SK-N-SH (cell line): ENCODE measurements around the gene CYTL1.

Source experiments
- CHD2 ChIP-seq: fragments of 150-350 bp; IDR thresholded peaks from 2 replicates; pipeline ENCODE4 v1.6.1; 2018; ENCODE audit warnings: low read length; ENCODE audit not compliant: partially characterized antibody
- EP300 ChIP-seq, 2 experiments: IDR thresholded peaks; 2 replicates each; pipeline versions ENCODE4 v1.4.0 to v1.6.1; 2012; ENCODE audit warnings: borderline replicate concordance in 1 of 2, low read depth in 1 of 2, low read length in 1 of 2
- FOXM1 ChIP-seq: IDR thresholded peaks from 2 replicates; pipeline ENCODE4 v1.4.0; 2012; ENCODE audit warnings: low read depth, mild to moderate bottlenecking
- GABPA ChIP-seq: IDR thresholded peaks from 2 replicates; pipeline ENCODE4 v1.4.0; 2012; ENCODE audit warnings: low read depth, mild to moderate bottlenecking
- JUND ChIP-seq: IDR thresholded peaks from 2 replicates; pipeline ENCODE4 v1.4.0; 2012
- POLR2AphosphoS5 ChIP-seq: IDR thresholded peaks from 2 replicates; pipeline ENCODE4 v1.6.1; 2012; ENCODE audit warnings: low read depth, low read length
- RAD21 ChIP-seq: IDR thresholded peaks from 2 replicates; pipeline ENCODE4 v1.6.1; 2012; ENCODE audit warnings: mild to moderate bottlenecking, low read length
- RFX5 ChIP-seq: IDR thresholded peaks from 2 replicates; pipeline ENCODE4 v1.6.1; 2012; ENCODE audit warnings: mild to moderate bottlenecking, improper control_type of control experiment, low read length
- TEAD4 ChIP-seq: IDR thresholded peaks from 2 replicates; pipeline ENCODE4 v1.4.0; 2012; ENCODE audit warnings: mild to moderate bottlenecking, borderline replicate concordance; ENCODE audit not compliant: insufficient read depth
- TF ChIP-seq, protein P1 (sequence below): IDR thresholded peaks from 2 replicates; pipeline ENCODE4 v1.4.0; 2012; ENCODE audit warnings: low read depth
- TF ChIP-seq, protein P2 (sequence below): fragments of 200-600 bp; sonication (generic); IDR thresholded peaks from 2 replicates; pipeline ENCODE4 v1.6.1; 2017; ENCODE audit warnings: antibody characterized with exemption, mild to moderate bottlenecking, moderate library complexity
- TF ChIP-seq, protein P3 (sequence below): IDR thresholded peaks from 2 replicates; pipeline ENCODE4 v1.4.0; 2012; ENCODE audit warnings: low read depth, borderline replicate concordance
- TF ChIP-seq, protein P4 (sequence below): IDR thresholded peaks from 2 replicates; pipeline ENCODE4 v1.6.1; 2012; ENCODE audit warnings: mild to moderate bottlenecking, low read depth, low read length, moderate library complexity

DNA sequence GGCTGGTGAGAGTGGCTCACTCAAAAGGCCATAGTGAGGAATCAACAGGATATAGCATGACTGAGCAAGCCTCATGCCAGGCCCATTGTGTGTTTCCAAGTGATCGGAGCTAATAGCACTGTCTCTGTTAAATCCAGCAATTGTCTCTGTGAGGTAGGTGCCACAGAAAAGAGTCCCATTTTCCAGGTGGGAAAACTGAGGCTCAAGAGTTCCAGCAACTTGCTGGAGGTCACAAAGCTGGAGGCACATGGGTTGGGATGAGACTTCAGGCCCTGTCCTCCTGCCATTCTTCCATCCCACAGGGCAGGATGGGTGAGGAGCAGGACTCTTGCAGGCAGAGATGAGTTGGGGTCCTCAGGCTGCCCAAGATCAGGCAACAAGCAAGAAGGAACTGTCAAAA is 1.1 kb upstream of the CYTL1 start:
- TF ChIP-seq, protein P1, sequence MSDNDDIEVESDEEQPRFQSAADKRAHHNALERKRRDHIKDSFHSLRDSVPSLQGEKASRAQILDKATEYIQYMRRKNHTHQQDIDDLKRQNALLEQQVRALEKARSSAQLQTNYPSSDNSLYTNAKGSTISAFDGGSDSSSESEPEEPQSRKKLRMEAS: no peak
- TF ChIP-seq POLR2AphosphoS5: no peak
- TF ChIP-seq RAD21: no peak
- TF ChIP-seq FOXM1: no peak
- TF ChIP-seq, protein P2, sequence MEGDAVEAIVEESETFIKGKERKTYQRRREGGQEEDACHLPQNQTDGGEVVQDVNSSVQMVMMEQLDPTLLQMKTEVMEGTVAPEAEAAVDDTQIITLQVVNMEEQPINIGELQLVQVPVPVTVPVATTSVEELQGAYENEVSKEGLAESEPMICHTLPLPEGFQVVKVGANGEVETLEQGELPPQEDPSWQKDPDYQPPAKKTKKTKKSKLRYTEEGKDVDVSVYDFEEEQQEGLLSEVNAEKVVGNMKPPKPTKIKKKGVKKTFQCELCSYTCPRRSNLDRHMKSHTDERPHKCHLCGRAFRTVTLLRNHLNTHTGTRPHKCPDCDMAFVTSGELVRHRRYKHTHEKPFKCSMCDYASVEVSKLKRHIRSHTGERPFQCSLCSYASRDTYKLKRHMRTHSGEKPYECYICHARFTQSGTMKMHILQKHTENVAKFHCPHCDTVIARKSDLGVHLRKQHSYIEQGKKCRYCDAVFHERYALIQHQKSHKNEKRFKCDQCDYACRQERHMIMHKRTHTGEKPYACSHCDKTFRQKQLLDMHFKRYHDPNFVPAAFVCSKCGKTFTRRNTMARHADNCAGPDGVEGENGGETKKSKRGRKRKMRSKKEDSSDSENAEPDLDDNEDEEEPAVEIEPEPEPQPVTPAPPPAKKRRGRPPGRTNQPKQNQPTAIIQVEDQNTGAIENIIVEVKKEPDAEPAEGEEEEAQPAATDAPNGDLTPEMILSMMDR: no peak
- TF ChIP-seq, protein P3, sequence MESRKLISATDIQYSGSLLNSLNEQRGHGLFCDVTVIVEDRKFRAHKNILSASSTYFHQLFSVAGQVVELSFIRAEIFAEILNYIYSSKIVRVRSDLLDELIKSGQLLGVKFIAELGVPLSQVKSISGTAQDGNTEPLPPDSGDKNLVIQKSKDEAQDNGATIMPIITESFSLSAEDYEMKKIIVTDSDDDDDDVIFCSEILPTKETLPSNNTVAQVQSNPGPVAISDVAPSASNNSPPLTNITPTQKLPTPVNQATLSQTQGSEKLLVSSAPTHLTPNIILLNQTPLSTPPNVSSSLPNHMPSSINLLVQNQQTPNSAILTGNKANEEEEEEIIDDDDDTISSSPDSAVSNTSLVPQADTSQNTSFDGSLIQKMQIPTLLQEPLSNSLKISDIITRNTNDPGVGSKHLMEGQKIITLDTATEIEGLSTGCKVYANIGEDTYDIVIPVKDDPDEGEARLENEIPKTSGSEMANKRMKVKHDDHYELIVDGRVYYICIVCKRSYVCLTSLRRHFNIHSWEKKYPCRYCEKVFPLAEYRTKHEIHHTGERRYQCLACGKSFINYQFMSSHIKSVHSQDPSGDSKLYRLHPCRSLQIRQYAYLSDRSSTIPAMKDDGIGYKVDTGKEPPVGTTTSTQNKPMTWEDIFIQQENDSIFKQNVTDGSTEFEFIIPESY: no peak
- no peak for TF ChIP-seq CHD2
- TF ChIP-seq EP300 (IDR thresholded peaks at IDR 0.05; ENCODE audit: borderline replicate concordance in 1 of 2, low read depth in 1 of 2, low read length in 1 of 2): no peak
- TF ChIP-seq, protein P4, sequence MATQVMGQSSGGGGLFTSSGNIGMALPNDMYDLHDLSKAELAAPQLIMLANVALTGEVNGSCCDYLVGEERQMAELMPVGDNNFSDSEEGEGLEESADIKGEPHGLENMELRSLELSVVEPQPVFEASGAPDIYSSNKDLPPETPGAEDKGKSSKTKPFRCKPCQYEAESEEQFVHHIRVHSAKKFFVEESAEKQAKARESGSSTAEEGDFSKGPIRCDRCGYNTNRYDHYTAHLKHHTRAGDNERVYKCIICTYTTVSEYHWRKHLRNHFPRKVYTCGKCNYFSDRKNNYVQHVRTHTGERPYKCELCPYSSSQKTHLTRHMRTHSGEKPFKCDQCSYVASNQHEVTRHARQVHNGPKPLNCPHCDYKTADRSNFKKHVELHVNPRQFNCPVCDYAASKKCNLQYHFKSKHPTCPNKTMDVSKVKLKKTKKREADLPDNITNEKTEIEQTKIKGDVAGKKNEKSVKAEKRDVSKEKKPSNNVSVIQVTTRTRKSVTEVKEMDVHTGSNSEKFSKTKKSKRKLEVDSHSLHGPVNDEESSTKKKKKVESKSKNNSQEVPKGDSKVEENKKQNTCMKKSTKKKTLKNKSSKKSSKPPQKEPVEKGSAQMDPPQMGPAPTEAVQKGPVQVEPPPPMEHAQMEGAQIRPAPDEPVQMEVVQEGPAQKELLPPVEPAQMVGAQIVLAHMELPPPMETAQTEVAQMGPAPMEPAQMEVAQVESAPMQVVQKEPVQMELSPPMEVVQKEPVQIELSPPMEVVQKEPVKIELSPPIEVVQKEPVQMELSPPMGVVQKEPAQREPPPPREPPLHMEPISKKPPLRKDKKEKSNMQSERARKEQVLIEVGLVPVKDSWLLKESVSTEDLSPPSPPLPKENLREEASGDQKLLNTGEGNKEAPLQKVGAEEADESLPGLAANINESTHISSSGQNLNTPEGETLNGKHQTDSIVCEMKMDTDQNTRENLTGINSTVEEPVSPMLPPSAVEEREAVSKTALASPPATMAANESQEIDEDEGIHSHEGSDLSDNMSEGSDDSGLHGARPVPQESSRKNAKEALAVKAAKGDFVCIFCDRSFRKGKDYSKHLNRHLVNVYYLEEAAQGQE: no peak
- no peak for TF ChIP-seq RFX5
- TF ChIP-seq JUND: no peak
- no peak for TF ChIP-seq TEAD4
- TF ChIP-seq GABPA: no peak
